Measurements from ENCODE around the gene TMEFF1. TPM values are rescaled to one million over a fixed set of nuclear protein-coding genes. Genes with fewer than 3 reads are reported as not detected.

TMEFF1 gene
- under 1 TPM in 2 of 4 donors, not detected in 2; 0.30 to 0.90 TPM for polyA plus RNA-seq
- long read RNA-seq, donor 1, result 0 reads
- long read RNA-seq, donor 2, result 0 reads
- long read RNA-seq, donor 3, partial matches to known transcripts, result 0 of 1 reads
- long read RNA-seq, donor 3, other reads (novel, unspliced or antisense), result 0 of 1 reads
- long read RNA-seq, donor 4, result 0 reads
- long read RNA-seq, donor 5, partial matches to known transcripts, result 0 of 1 reads
- long read RNA-seq, donor 5, other reads (novel, unspliced or antisense), result 0 of 1 reads
- long read RNA-seq, donor 6, partial matches to known transcripts, result 0 of 2 reads
- long read RNA-seq, donor 6, other reads (novel, unspliced or antisense), result 0 of 2 reads
- long read RNA-seq, donor 7, partial matches to known transcripts, result 0 of 2 reads
- long read RNA-seq, donor 7, other reads (novel, unspliced or antisense), result 0 of 2 reads
- long read RNA-seq, donor 8, partial matches to known transcripts, result 0 of 1 reads
- long read RNA-seq, donor 8, other reads (novel, unspliced or antisense), result 0 of 1 reads
- long read RNA-seq, donor 9, result 0 reads
- long read RNA-seq, donor 10, transcript TMEFF1-201 (10 exons, 2,611 nt), result major isoform, 7 of 7 reads
- long read RNA-seq, donor 10, partial matches to known transcripts, result 0 of 7 reads
- long read RNA-seq, donor 10, other reads (novel, unspliced or antisense), result 0 of 7 reads

GRCh38 chr9:100472788-100473275, at the start of gene TMEFF1:
Gene TMEFF1, plus strand, starts transcription at chr9:100473149. Its CDS starts 396 bp downstream, at chr9:100473545.
- Histone ChIP-seq H3K27me3 (ENCODE audit: control insufficient read depth in 3 of 3, insufficient read depth in 3 of 3, low read length in 3 of 3) (peaks cover 0 to 18% (median 6%) of the 10 kb centered on the region in 3 donors), H3K9me3 (ENCODE audit: control insufficient read depth in 2 of 2, insufficient read depth in 1 of 2, low read depth in 1 of 2, low read length in 1 of 2) (no peaks in the 10 kb centered on the region), H3K4me3 (ENCODE audit: low read depth in 1 of 3, low read length in 3 of 3) (peak within 1 kb of the TSS; percentile 39 to 60 (median 42)), H3K36me3 (ENCODE audit: control insufficient read depth in 3 of 3, insufficient read depth in 2 of 3, low read depth in 1 of 3, low read length in 3 of 3) (no peaks in the 10 kb centered on the region), H3K27ac (ENCODE audit: low read depth in 1 of 3, low read length in 2 of 3) (no peak within 1 kb of the TSS), H3K4me1 (ENCODE audit: control insufficient read depth in 3 of 3, insufficient read depth in 2 of 3, low read depth in 1 of 3, low read length in 2 of 3) (peaks cover 0 to 3% (median 0%) of the 10 kb centered on the region in 3 donors)
- DNase-seq (peak in 1 of 2 donors; percentile 55), FAIRE-seq (no peak)
- 2 to 3% (median 2%) methylated on average over 32 to 54 of the region's 54 CpGs for WGBS, 3 donors

- WGBS, 3 donors, result 47 to 57% (median 57%) methylated on average over 1 of the region's 1 CpG
- Histone ChIP-seq H3K4me1 (ENCODE audit: control insufficient read depth in 3 of 3, insufficient read depth in 2 of 3, low read depth in 1 of 3, low read length in 2 of 3) (peaks cover 0 to 8% (median 2%) of the 10 kb centered on the region in 3 donors), H3K36me3 (ENCODE audit: control insufficient read depth in 3 of 3, insufficient read depth in 2 of 3, low read depth in 1 of 3, low read length in 3 of 3) (no peaks in the 10 kb centered on the region), H3K27me3 (ENCODE audit: control insufficient read depth in 3 of 3, insufficient read depth in 3 of 3, low read length in 3 of 3) (no peaks in the 10 kb centered on the region), H3K27ac (ENCODE audit: low read depth in 1 of 3, low read length in 2 of 3) (no peak overlapping the region), H3K4me3 (ENCODE audit: low read depth in 1 of 3, low read length in 3 of 3) (no peak overlapping the region), H3K9me3 (ENCODE audit: control insufficient read depth in 2 of 2, insufficient read depth in 1 of 2, low read depth in 1 of 2, low read length in 1 of 2) (no peaks in the 10 kb centered on the region)
- DNase-seq (no peak), FAIRE-seq (no peak)
Measured at GRCh38 chr9:100425758-100426157, 47.2 kb upstream of the TMEFF1 start.

- Histone ChIP-seq H3K27me3 (ENCODE audit: control insufficient read depth in 3 of 3, insufficient read depth in 3 of 3, low read length in 3 of 3) (no peaks in the 10 kb centered on the region), H3K9me3 (ENCODE audit: control insufficient read depth in 2 of 2, insufficient read depth in 1 of 2, low read depth in 1 of 2, low read length in 1 of 2) (no peaks in the 10 kb centered on the region), H3K4me1 (ENCODE audit: control insufficient read depth in 3 of 3, insufficient read depth in 2 of 3, low read depth in 1 of 3, low read length in 2 of 3) (peaks cover 0 to 8% (median 2%) of the 10 kb centered on the region in 3 donors), H3K27ac (ENCODE audit: low read depth in 1 of 3, low read length in 2 of 3) (peak overlapping the region in 2 of 3 donors; percentile 65 to 87), H3K36me3 (ENCODE audit: control insufficient read depth in 3 of 3, insufficient read depth in 2 of 3, low read depth in 1 of 3, low read length in 3 of 3) (no peaks in the 10 kb centered on the region), H3K4me3 (ENCODE audit: low read depth in 1 of 3, low read length in 3 of 3) (peak overlapping the region; percentile 74 to 87 (median 77))
- FAIRE-seq, result no peak
- WGBS, 3 donors, result 27 to 33% (median 32%) methylated on average over 7 of the region's 7 CpGs
- DNase-seq, result no peak
Measured at GRCh38 chr9:100426189-100426529, 46.8 kb upstream of the TMEFF1 start.

- H3K27me3 ChIP-seq (ENCODE audit: control insufficient read depth in 3 of 3, insufficient read depth in 3 of 3, low read length in 3 of 3), result no peaks in the 10 kb centered on the region
- H3K36me3 ChIP-seq (ENCODE audit: control insufficient read depth in 3 of 3, insufficient read depth in 2 of 3, low read depth in 1 of 3, low read length in 3 of 3), result no peaks in the 10 kb centered on the region
- H3K27ac ChIP-seq (ENCODE audit: low read depth in 1 of 3, low read length in 2 of 3), result peak within 1 kb of the TSS; percentile 65 to 87 (median 84)
- no peaks in the 10 kb centered on the region for H3K9me3 ChIP-seq (ENCODE audit: control insufficient read depth in 2 of 2, insufficient read depth in 1 of 2, low read depth in 1 of 2, low read length in 1 of 2)
- H3K4me1 ChIP-seq (ENCODE audit: control insufficient read depth in 3 of 3, insufficient read depth in 2 of 3, low read depth in 1 of 3, low read length in 2 of 3), result peaks cover 0 to 8% (median 2%) of the 10 kb centered on the region in 3 donors
- DNase-seq (peak; percentile 62 to 82), FAIRE-seq (no peak)
- WGBS, 3 donors, result 1 to 2% (median 1%) methylated on average over 35 to 80 of the region's 80 CpGs
- H3K4me3 ChIP-seq (ENCODE audit: low read depth in 1 of 3, low read length in 3 of 3), result peak within 1 kb of the TSS; percentile 74 to 87 (median 77)
Measured at GRCh38 chr9:100426530-100427365, 46.2 kb upstream of the TMEFF1 start, which contains the start of gene MSANTD3. Gene MSANTD3, plus strand, starts transcription at chr9:100427143. Its CDS starts 14,796 bp downstream, at chr9:100441939.

GRCh38 chr9:100427366-100428263, 45.3 kb upstream of the TMEFF1 start:
- Histone ChIP-seq H3K27ac (ENCODE audit: low read depth in 1 of 3, low read length in 2 of 3) (peak overlapping the region in 2 of 3 donors; percentile 43 to 68), H3K27me3 (ENCODE audit: control insufficient read depth in 3 of 3, insufficient read depth in 3 of 3, low read length in 3 of 3) (no peaks in the 10 kb centered on the region), H3K4me3 (ENCODE audit: low read depth in 1 of 3, low read length in 3 of 3) (peak overlapping the region; percentile 62 to 87 (median 74)), H3K9me3 (ENCODE audit: control insufficient read depth in 2 of 2, insufficient read depth in 1 of 2, low read depth in 1 of 2, low read length in 1 of 2) (no peaks in the 10 kb centered on the region), H3K36me3 (ENCODE audit: control insufficient read depth in 3 of 3, insufficient read depth in 2 of 3, low read depth in 1 of 3, low read length in 3 of 3) (no peaks in the 10 kb centered on the region), H3K4me1 (ENCODE audit: control insufficient read depth in 3 of 3, insufficient read depth in 2 of 3, low read depth in 1 of 3, low read length in 2 of 3) (peaks cover 0 to 8% (median 2%) of the 10 kb centered on the region in 3 donors)
- 6 to 7% (median 6%) methylated on average over 32 to 65 of the region's 65 CpGs for WGBS, 3 donors
- DNase-seq (peak; percentile 51 to 75), FAIRE-seq (no peak)

- no peaks in the 10 kb centered on the region for H3K27me3 ChIP-seq (ENCODE audit: control insufficient read depth in 3 of 3, insufficient read depth in 3 of 3, low read length in 3 of 3)
- no peak for FAIRE-seq
- WGBS, 3 donors, result 68 to 80% (median 77%) methylated on average over 9 of the region's 9 CpGs
Measured at GRCh38 chr9:100428871-100429654, 43.9 kb upstream of the TMEFF1 start.

More at GRCh38 chr9:100428871-100429654, 43.9 kb upstream of the TMEFF1 start:
- Histone ChIP-seq H3K27ac (ENCODE audit: low read depth in 1 of 3, low read length in 2 of 3) (peak overlapping the region in 1 of 3 donors; percentile 65), H3K4me1 (ENCODE audit: control insufficient read depth in 3 of 3, insufficient read depth in 2 of 3, low read depth in 1 of 3, low read length in 2 of 3) (peaks cover 0 to 8% (median 2%) of the 10 kb centered on the region in 3 donors), H3K4me3 (ENCODE audit: low read depth in 1 of 3, low read length in 3 of 3) (no peak overlapping the region), H3K9me3 (ENCODE audit: control insufficient read depth in 2 of 2, insufficient read depth in 1 of 2, low read depth in 1 of 2, low read length in 1 of 2) (no peaks in the 10 kb centered on the region), H3K36me3 (ENCODE audit: control insufficient read depth in 3 of 3, insufficient read depth in 2 of 3, low read depth in 1 of 3, low read length in 3 of 3) (no peaks in the 10 kb centered on the region)
- peak in 1 of 2 donors; percentile 7 for DNase-seq
